Neural cell (in vitro differentiated cells): ENCODE data around the gene SCARB1. TPM values are rescaled to one million over a fixed set of nuclear protein-coding genes. Genes with fewer than 3 reads are reported as not detected.

Experiments
- H2AFZ ChIP-seq: fragments of 200-600, 300-800 bp; sonication (generic), shearing (Covaris generic); 2 replicates; pipeline ENCODE4 v1.6.0; 2014; ENCODE audit warnings: low read depth, mild to moderate bottlenecking, antibody characterized with exemption, low read length, moderate library complexity
- H3F3A ChIP-seq: fragments of 200-600 bp; shearing (Covaris generic); 2 replicates; pipeline ENCODE4 v1.6.1; 2016; ENCODE audit warnings: mild to moderate bottlenecking, moderate library complexity, mixed read lengths, antibody characterized with exemption, low read length; ENCODE audit not compliant: insufficient read depth, poor library complexity, severe bottlenecking
- H3K27ac ChIP-seq: fragments of 200-600, 300-800 bp; sonication (generic), shearing (Covaris generic); 2 replicates; pipeline ENCODE4 v1.5.1; 2014; ENCODE audit warnings: mild to moderate bottlenecking, low read length, moderate library complexity
- H3K27me3 ChIP-seq: fragments of 300-800, 200-600 bp; sonication (generic), shearing (Covaris generic); 2 replicates; pipeline ENCODE4 v1.6.0; 2014; ENCODE audit warnings: mild to moderate bottlenecking, low read depth, low read length, moderate library complexity; ENCODE audit not compliant: insufficient read depth
- H3K36me3 ChIP-seq: fragments of 300-800, 200-600 bp; sonication (generic), shearing (Covaris generic); 2 replicates; pipeline ENCODE4 v1.5.1; 2014; ENCODE audit warnings: mild to moderate bottlenecking, antibody characterized with exemption, low read length, moderate library complexity; ENCODE audit not compliant: insufficient read depth
- H3K4me2 ChIP-seq: fragments of 300-800, 200-600 bp; sonication (generic), shearing (Covaris generic); 2 replicates; pipeline ENCODE4 v1.6.0; 2014; ENCODE audit warnings: mild to moderate bottlenecking, low read length
- H3K4me3 ChIP-seq: fragments of 300-800, 200-600 bp; sonication (generic), shearing (Covaris generic); 2 replicates; pipeline ENCODE4 v1.5.1; 2014; ENCODE audit warnings: mild to moderate bottlenecking, low read length, moderate library complexity
- H3K79me2 ChIP-seq: fragments of 200-600 bp; shearing (Covaris generic); replicated peaks from 2 replicates; pipeline ENCODE4 v1.6.0; 2014; ENCODE audit warnings: mild to moderate bottlenecking, low read length, moderate library complexity; ENCODE audit not compliant: insufficient read depth
- H3K9ac ChIP-seq: fragments of 300-800, 200-600 bp; sonication (generic), shearing (Covaris generic); 2 replicates; pipeline ENCODE4 v1.6.1; 2016; ENCODE audit warnings: mild to moderate bottlenecking, low read length, mixed read lengths
- H3K9me2 ChIP-seq: fragments of 200-600 bp; shearing (Covaris generic); 2 replicates; pipeline ENCODE4 v1.6.1; 2016; ENCODE audit warnings: mild to moderate bottlenecking, low read length, mixed read lengths; ENCODE audit not compliant: insufficient read depth
- H3K9me3 ChIP-seq: fragments of 200-600, 300-800 bp; sonication (generic), shearing (Covaris generic); 2 replicates; pipeline ENCODE4 v1.6.1; 2016; ENCODE audit warnings: mild to moderate bottlenecking, mixed run types, low read length, moderate library complexity, mixed read lengths
- H4K20me1 ChIP-seq: fragments of 200-600 bp; shearing (Covaris generic); 2 replicates; pipeline ENCODE4 v1.6.1; 2016; ENCODE audit warnings: mild to moderate bottlenecking, mixed run types; ENCODE audit not compliant: insufficient read depth
- CTCF ChIP-seq: fragments of 450-650 bp; IDR thresholded peaks from 2 replicates; pipeline ENCODE4 v1.5.1; 2014; ENCODE audit warnings: antibody characterized with exemption, mild to moderate bottlenecking, moderate library complexity; ENCODE audit not compliant: poor library complexity, severe bottlenecking
- EP300 ChIP-seq: fragments of 450-650 bp; conservative IDR thresholded peaks from 2 replicates; pipeline ENCODE4 v1.6.1; 2014; ENCODE audit warnings: antibody characterized with exemption, mild to moderate bottlenecking, moderate library complexity; ENCODE audit not compliant: poor library complexity, severe bottlenecking
- EZH2 ChIP-seq: fragments of 200-600, 300-800 bp; shearing (Covaris generic), sonication (generic); IDR thresholded peaks from 2 replicates; pipeline ENCODE4 v1.6.1; 2014; ENCODE audit warnings: antibody characterized with exemption, low read length, borderline replicate concordance, mild to moderate bottlenecking; ENCODE audit not compliant: insufficient read depth, poor library complexity, severe bottlenecking
- MXI1 ChIP-seq: fragments of 450-650 bp; conservative IDR thresholded peaks from 2 replicates; pipeline ENCODE4 v1.6.1; 2014; ENCODE audit warnings: antibody characterized with exemption, mild to moderate bottlenecking; ENCODE audit not compliant: poor library complexity, severe bottlenecking
- POLR2AphosphoS5 ChIP-seq: IDR thresholded peaks from 2 replicates; pipeline ENCODE4 v1.6.1; 2012
- RAD21 ChIP-seq: fragments of 450-650 bp; conservative IDR thresholded peaks from 2 replicates; pipeline ENCODE4 v1.6.1; 2014; ENCODE audit warnings: antibody characterized with exemption, mild to moderate bottlenecking, moderate library complexity
- REST ChIP-seq: IDR thresholded peaks from 2 replicates; pipeline ENCODE4 v1.6.1; 2012; ENCODE audit warnings: borderline replicate concordance
- SMC3 ChIP-seq: fragments of 450-650 bp; conservative IDR thresholded peaks from 2 replicates; pipeline ENCODE4 v1.6.1; 2014; ENCODE audit warnings: antibody characterized with exemption, mild to moderate bottlenecking, moderate library complexity; ENCODE audit not compliant: poor library complexity
- TAF1 ChIP-seq: IDR thresholded peaks from 2 replicates; pipeline ENCODE4 v1.6.1; 2012; ENCODE audit warnings: low read depth
- polyA plus RNA-seq: library from polyadenylated mRNA; depleted of rRNA; stranded (reverse); fragments of >200 nt; gene quantifications from 2 replicates; pipeline ENCODE4 v1.2.3, GENCODE V29; 2014

Gene SCARB1
- polyA plus RNA-seq, 1 donor from 2014 or later, result 5.8 TPM

- H3K27me3 ChIP-seq, result no peaks in the 10 kb centered on the region
- H4K20me1 ChIP-seq, result no peaks in the 10 kb centered on the region
- no peaks in the 10 kb centered on the region for H3K9me2 ChIP-seq
- H3K9ac ChIP-seq, result no peak overlapping the region
- TF ChIP-seq EP300 (no peak), EZH2 (no peak), REST (no peak), TAF1 (no peak), RAD21 (no peak), CTCF (no peak), MXI1 (no peak), POLR2AphosphoS5 (no peak), SMC3 (no peak)
- H3K4me2 ChIP-seq, result no peak overlapping the region
- no peak overlapping the region for H2AFZ ChIP-seq
- no peaks in the 10 kb centered on the region for H3F3A ChIP-seq
- no peaks in the 10 kb centered on the region for H3K36me3 ChIP-seq
- H3K27ac ChIP-seq, result no peak overlapping the region
- no peaks in the 10 kb centered on the region for H3K79me2 ChIP-seq
- no peak overlapping the region for H3K4me3 ChIP-seq
- H3K9me3 ChIP-seq, result no peaks in the 10 kb centered on the region
Measured at GRCh38 chr12:124852911-124853427, 10.7 kb downstream of the SCARB1 start.

DNA sequence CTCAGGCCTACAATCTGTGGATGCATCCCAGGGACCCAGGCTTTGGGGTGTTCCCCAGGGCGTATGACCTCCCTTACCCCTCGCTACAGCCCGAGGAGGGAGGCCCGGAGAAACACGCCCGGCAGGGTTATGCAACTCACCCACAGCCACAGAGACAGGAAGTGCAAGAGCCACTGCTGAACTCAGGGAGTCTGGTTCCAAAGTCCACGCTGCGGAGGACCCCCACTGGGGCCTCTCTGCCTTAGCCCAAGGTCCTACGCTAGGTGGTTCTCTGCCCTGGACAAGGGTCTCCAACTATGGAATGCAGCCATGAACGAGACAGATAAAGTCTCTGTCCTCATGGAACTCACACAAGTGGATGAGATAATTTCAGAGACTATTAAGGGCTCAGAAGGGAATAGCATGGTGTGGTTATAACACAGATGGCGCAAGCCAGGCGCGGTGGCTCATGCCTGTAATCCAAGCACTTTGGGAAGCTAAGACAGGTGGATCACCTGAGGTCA lies 11.3 kb downstream of the SCARB1 start:
- Histone ChIP-seq H3K27ac (no peak overlapping the region), H4K20me1 (no peaks in the 10 kb centered on the region), H3K4me2 (no peak overlapping the region), H3K9me3 (no peaks in the 10 kb centered on the region), H3K9me2 (no peaks in the 10 kb centered on the region), H3K36me3 (no peaks in the 10 kb centered on the region), H2AFZ (no peak overlapping the region), H3K4me3 (no peak overlapping the region), H3K9ac (no peak overlapping the region), H3K27me3 (no peaks in the 10 kb centered on the region), H3F3A (no peaks in the 10 kb centered on the region), H3K79me2 (no peaks in the 10 kb centered on the region)
- TF ChIP-seq CTCF, result no peak
- TF ChIP-seq MXI1, result no peak
- TF ChIP-seq REST, result no peak
- TF ChIP-seq EZH2, result no peak
- TF ChIP-seq SMC3, result no peak
- no peak for TF ChIP-seq EP300
- no peak for TF ChIP-seq RAD21
- TF ChIP-seq POLR2AphosphoS5, result no peak
- TF ChIP-seq TAF1, result no peak
